Stimulated activated CD4-positive, alpha-beta T cell treated with anti-CD3 and anti-CD28 coated beads, Interleukin-4, amount 100 ng/mL, for 1 hour (primary cell): ENCODE measurements around the gene CLK3.
"Not testable (repeated sequence)": the region's sequence is repeated elsewhere in the genome, so short reads cannot be mapped to it uniquely, and the experiment has no call there.

ENCODE experiments used
- DNase-seq: peaks from one replicate; pipeline ENCODE4 v3.0.0-alpha.2; 2020

Gene CLK3

GRCh38 chr15:74621936-74622335, 6.3 kb downstream of the CLK3 start:
- no peak for DNase-seq

GRCh38 chr15:74622758-74623157, 7.1 kb downstream of the CLK3 start:
- no peak for DNase-seq

- DNase-seq = no peak
These were observed 8.5 kb downstream of the CLK3 start for GRCh38 chr15:74624020-74624602.

- DNase-seq = no peak
These were observed 10.1 kb downstream of the CLK3 start for GRCh38 chr15:74625693-74626092.

- DNase-seq = no peak
These were observed 10.7 kb downstream of the CLK3 start for GRCh38 chr15:74626336-74626735.

- no peak for DNase-seq
These were observed 11.4 kb downstream of the CLK3 start for GRCh38 chr15:74626752-74627692.

GRCh38 chr15:74627766-74628165, 12.1 kb downstream of the CLK3 start:
- no peak for DNase-seq

- no peak for DNase-seq
These were observed 12.6 kb downstream of the CLK3 start for GRCh38 chr15:74628199-74628598.

GRCh38 chr15:74628949-74629348, 13.3 kb downstream of the CLK3 start:
- DNase-seq = no peak

- DNase-seq = not testable (repeated sequence)
These were observed 14.1 kb downstream of the CLK3 start for GRCh38 chr15:74629696-74630095.

GRCh38 chr15:74630284-74631086, 14.8 kb downstream of the CLK3 start:
- DNase-seq = no peak

- no peak for DNase-seq
These were observed 15.4 kb downstream of the CLK3 start for GRCh38 chr15:74631087-74631385.

- no peak for DNase-seq
These were observed 15.8 kb downstream of the CLK3 start for GRCh38 chr15:74631408-74631807.

- DNase-seq = peak; percentile 66
These were observed 16.4 kb downstream of the CLK3 start for GRCh38 chr15:74631935-74632560.

GRCh38 chr15:74632601-74633000, 17.0 kb downstream of the CLK3 start:
- DNase-seq = no peak

GRCh38 chr15:74633781-74634180, 18.1 kb downstream of the CLK3 start:
- no peak for DNase-seq

GRCh38 chr15:74635228-74635627, 19.6 kb downstream of the CLK3 start:
- peak; percentile 74 for DNase-seq

GRCh38 chr15:74636984-74637383, 21.3 kb downstream of the CLK3 start:
- no peak for DNase-seq

GRCh38 chr15:74641151-74641550, 25.5 kb downstream of the CLK3 start:
- no peak for DNase-seq

GRCh38 chr15:74642348-74642733, 26.7 kb downstream of the CLK3 start:
- no peak for DNase-seq

GRCh38 chr15:74642734-74643664, 27.4 kb downstream of the CLK3 start:
- no peak for DNase-seq

- no peak for DNase-seq
These were observed 28.1 kb downstream of the CLK3 start for GRCh38 chr15:74643665-74644204.
